ENCODE results near the gene TGFBR2.

GRCh38 chr3:30567139-30567753 is 39.2 kb upstream of the TGFBR2 start:
- TF ChIP-seq CTCF (IDR thresholded peaks at IDR 0.05) (no peak), YY1 (IDR thresholded peaks at IDR 0.05; ENCODE audit: low read depth) (no peak), USF1 (IDR thresholded peaks at IDR 0.05; ENCODE audit: borderline replicate concordance, low read depth) (no peak), GATA2 (CRISPR knock-in tag; IDR thresholded peaks at IDR 0.05) (no peak)
